A549 (cell line): Measurements from ENCODE around the gene EGFLAM. TPM values are rescaled to one million over a fixed set of nuclear protein-coding genes. Genes with fewer than 3 reads are reported as not detected.

ENCODE experiments used
- ATAC-seq, 2 experiments: fragments of 200-7000 bp in 1 of 2; fragments of >200 bp in 1 of 2; cut with Nextera tagmentation in 1 of 2; cut with Tn5 transposase in 1 of 2; 3 replicates each; pipeline versions ENCODE4 v1.8.0 to v1.9.1; 2018 to 2020; ENCODE audit warnings: mild to moderate bottlenecking in 1 of 2, moderate library complexity in 1 of 2
- CTCF ChIA-PET: fragments of 300-600 bp; sonication (Branson Sonifier 250); formaldehyde crosslinking; extraction: SDS; loops from one replicate; lab custom pipeline; 2021; ENCODE audit warnings: antibody characterized with exemption, inconsistent platforms; lab: Yijun Ruan, JAX
- POLR2A ChIA-PET: fragments of 350-600 bp; formaldehyde crosslinking; extraction: SDS; loops from one replicate; lab custom pipeline; 2021; ENCODE audit warnings: antibody characterized with exemption, inconsistent platforms; lab: Yijun Ruan, JAX
- DNase-seq, 2 experiments: peaks; one replicate each; pipeline versions ENCODE4 v3.0.0 to v3.0.0-alpha.2; 2011 to 2016; ENCODE audit warnings: low read depth in 1 of 2, low spot score in 1 of 2
- FAIRE-seq: peaks from 2 replicates; lab custom pipeline; 2011; peaks lifted over from hg19 to GRCh38; lab: Jason Lieb, UNC
- H3K27ac ChIP-seq, 2 experiments: fragments of >200 bp; sonication (Bioruptor Twin); formaldehyde crosslinking; 3 replicates each; pipeline ENCODE4 v1.5.1; 2016 to 2017
- H3K4me1 ChIP-seq: fragments of >200 bp; sonication (Bioruptor Twin); formaldehyde crosslinking; 3 replicates; pipeline ENCODE4 v1.6.1; 2016
- H3K4me2 ChIP-seq: fragments of >200 bp; sonication (Bioruptor Twin); formaldehyde crosslinking; 3 replicates; pipeline ENCODE4 v1.6.1; 2016
- H3K4me3 ChIP-seq: fragments of >200 bp; sonication (Bioruptor Twin); formaldehyde crosslinking; 3 replicates; pipeline ENCODE4 v1.5.1; 2016
- H3K9me3 ChIP-seq: fragments of >200 bp; sonication (Bioruptor Twin); formaldehyde crosslinking; 3 replicates; pipeline ENCODE4 v1.6.1; 2016
- BCL3 ChIP-seq: fragments of >200 bp; sonication (Bioruptor Twin); formaldehyde crosslinking; IDR thresholded peaks from 3 replicates; pipeline ENCODE4 v1.6.1; 2016
- CBX2 ChIP-seq: fragments of 200-600 bp; sonication (generic); IDR thresholded peaks from 2 replicates; pipeline ENCODE4 v1.6.1; 2016; ENCODE audit warnings: low read depth, mild to moderate bottlenecking, borderline replicate concordance
- CHD2 ChIP-seq: fragments of 150-350 bp; IDR thresholded peaks from 2 replicates; pipeline ENCODE4 v1.6.1; 2014; ENCODE audit warnings: low read length; ENCODE audit not compliant: partially characterized antibody
- CTCF ChIP-seq: fragments of >200 bp; sonication (Bioruptor Twin); formaldehyde crosslinking; IDR thresholded peaks from 3 replicates; pipeline ENCODE4 v1.5.1; 2016
- FOSL2 ChIP-seq, 2 experiments: fragments of 450-650 bp in 1 of 2; fragments of >200 bp in 1 of 2; sonication (Bioruptor Twin) in 1 of 2; formaldehyde crosslinking; IDR thresholded peaks; 2 replicates each; pipeline versions ENCODE4 v1.5.0 to v1.6.1; 2016 to 2020; ENCODE audit warnings: mild to moderate bottlenecking in 1 of 2, moderate library complexity in 1 of 2
- HEYL ChIP-seq: fragments of 250-450 bp; sonication (Bioruptor Pico); IDR thresholded peaks from 2 replicates; pipeline ENCODE4 v1.8.0; 2021; ENCODE audit warnings: mild to moderate bottlenecking, moderate library complexity
- HOXA7 ChIP-seq: fragments of 250-450 bp; sonication (Bioruptor Pico); IDR thresholded peaks from 2 replicates; pipeline ENCODE4 v1.5.0; 2020; ENCODE audit warnings: mild to moderate bottlenecking, moderate library complexity
- HOXB13 ChIP-seq: fragments of 250-450 bp; sonication (Bioruptor Pico); IDR thresholded peaks from 2 replicates; pipeline ENCODE4 v1.5.0; 2020; ENCODE audit warnings: low read depth, mild to moderate bottlenecking, moderate library complexity
- JUNB ChIP-seq: fragments of >200 bp; sonication (Bioruptor Twin); formaldehyde crosslinking; IDR thresholded peaks from 2 replicates; pipeline ENCODE4 v1.6.1; 2016
- KDM5A ChIP-seq: fragments of 200-600 bp; sonication (generic); IDR thresholded peaks from 2 replicates; pipeline ENCODE4 v1.6.1; 2016; ENCODE audit warnings: antibody characterized with exemption, mild to moderate bottlenecking
- MAZ ChIP-seq: fragments of 150-350 bp; IDR thresholded peaks from 2 replicates; pipeline ENCODE4 v1.6.1; 2014; ENCODE audit warnings: antibody characterized with exemption, low read depth, low read length, borderline replicate concordance
- NPAS2 ChIP-seq: fragments of 250-450 bp; sonication (Bioruptor Pico); IDR thresholded peaks from 2 replicates; pipeline ENCODE4 v1.8.0; 2022; ENCODE audit warnings: mild to moderate bottlenecking, moderate library complexity, borderline replicate concordance
- PHF8 ChIP-seq: fragments of 200-600 bp; sonication (generic); IDR thresholded peaks from 2 replicates; pipeline ENCODE4 v1.6.1; 2016; ENCODE audit warnings: low read depth, mild to moderate bottlenecking, antibody characterized with exemption, moderate library complexity, borderline replicate concordance
- POLR2A ChIP-seq: IDR thresholded peaks from 2 replicates; pipeline ENCODE4 v1.6.1; 2012; ENCODE audit warnings: mild to moderate bottlenecking, low read length
- REST ChIP-seq: fragments of 200-600 bp; sonication (generic); IDR thresholded peaks from 2 replicates; pipeline ENCODE4 v1.6.1; 2016; ENCODE audit warnings: antibody characterized with exemption, mild to moderate bottlenecking, moderate library complexity
- SMC3 ChIP-seq: fragments of >200 bp; sonication (Bioruptor Twin); formaldehyde crosslinking; IDR thresholded peaks from 3 replicates; pipeline ENCODE4 v1.6.1; 2018; ENCODE audit warnings: inconsistent platforms
- USF2 ChIP-seq: fragments of 450-650 bp; IDR thresholded peaks from 2 replicates; pipeline ENCODE4 v1.6.1; 2014; ENCODE audit warnings: antibody characterized with exemption
- ZC3H11A ChIP-seq: fragments of 450-650 bp; IDR thresholded peaks from 2 replicates; pipeline ENCODE4 v1.6.1; 2014; ENCODE audit warnings: antibody characterized with exemption, mild to moderate bottlenecking
- ZNF302 ChIP-seq: fragments of 250-450 bp; sonication (Bioruptor Pico); IDR thresholded peaks from 2 replicates; pipeline ENCODE4 v1.9.0; 2021; ENCODE audit warnings: inconsistent platforms, mild to moderate bottlenecking, moderate library complexity
- ZSCAN20 ChIP-seq: fragments of 250-450 bp; sonication (Bioruptor Pico); IDR thresholded peaks from 2 replicates; pipeline ENCODE4 v1.8.0; 2022; ENCODE audit warnings: mild to moderate bottlenecking, moderate library complexity
- WGBS: methylation state at CpG from one replicate; pipeline ENCODE4 v1.1.6; 2017; ENCODE audit errors: missing lambda C conversion rate; 5-methylcytosine and 5-hydroxymethylcytosine counted together
- polyA plus RNA-seq, 4 experiments: library from polyadenylated mRNA; depleted of rRNA in 3 of 4; stranded (reverse); fragments of >200 nt; fragmentation: RNase III in 1 of 4; extraction: RNeasy Plus Mini Kit Qiagen cat#74134 plus additional on column Dnase treatment in 1 of 4; gene quantifications; 2 replicates in 3 of 4; 3 replicates in 1 of 4; pipeline ENCODE4 v1.2.3, GENCODE V29; 2011 to 2017

The EGFLAM gene
- polyA plus RNA-seq, 2 of the 4 experiments (the other 2 are of a cell fraction), result 0.13 TPM; not detected in 1

GRCh38 chr5:38240212-38240611, 18.1 kb upstream of the EGFLAM start:
- no peak for DNase-seq
- H3K4me1 ChIP-seq, result no peaks in the 10 kb centered on the region

GRCh38 chr5:38241655-38242054, 16.7 kb upstream of the EGFLAM start:
- Histone ChIP-seq H3K4me2 (no peak overlapping the region), H3K27ac (no peak overlapping the region), H3K9me3 (no peaks in the 10 kb centered on the region), H3K4me1 (no peaks in the 10 kb centered on the region), H3K4me3 (no peak overlapping the region)
- FAIRE-seq (no peak), ATAC-seq (no peak), DNase-seq (no peak)
- CTCF ChIA-PET, result no interaction called here
- WGBS, result 25% methylated on average over 5 of the region's 5 CpGs
- POLR2A ChIA-PET, result no interaction called here
- no peak for TF ChIP-seq NPAS2 (CRISPR knock-in tag)
- TF ChIP-seq ZC3H11A, result no peak
- TF ChIP-seq FOSL2 (IDR thresholded peaks at IDR 0.05), result no peak
- TF ChIP-seq FOSL2 (CRISPR knock-in tag; IDR thresholded peaks at IDR 0.05), result no peak
- no peak for TF ChIP-seq KDM5A
- no peak for TF ChIP-seq POLR2A
- no peak for TF ChIP-seq REST
- TF ChIP-seq JUNB, result no peak
- no peak for TF ChIP-seq BCL3
- no peak for TF ChIP-seq HOXA7 (CRISPR knock-in tag)
- TF ChIP-seq HEYL (CRISPR knock-in tag), result no peak

More at GRCh38 chr5:38240212-38240611, 18.1 kb upstream of the EGFLAM start:
- ChIA-PET POLR2A (no interaction called here), CTCF (interaction anchor here (0.6 to 1.2 kb wide), 3 partner anchors 10 to 135 kb away, joined by 3 read pairs; no protein-coding TSS in a partner anchor)
- peaks cover under 1% of the 10 kb centered on the region; the same call in 1 of the 3 replicates for H3K9me3 ChIP-seq
- WGBS, result 0% methylated on average over 1 of the region's 1 CpG
- H3K4me3 ChIP-seq, result no peak overlapping the region
- no peak for ATAC-seq
- no peak overlapping the region for H3K4me2 ChIP-seq
- no peak overlapping the region for H3K27ac ChIP-seq
- no peak for FAIRE-seq
- TF ChIP-seq HOXB13 (CRISPR knock-in tag) (no peak), REST (no peak), ZNF302 (CRISPR knock-in tag) (no peak), MAZ (no peak), HEYL (CRISPR knock-in tag) (no peak), POLR2A (no peak), SMC3 (no peak), ZSCAN20 (no peak), USF2 (no peak), PHF8 (no peak), CTCF (no peak), CHD2 (no peak), CBX2 (no peak)
